ENCODE measurements around the gene SPTBN4.

The SPTBN4 gene

DNA sequence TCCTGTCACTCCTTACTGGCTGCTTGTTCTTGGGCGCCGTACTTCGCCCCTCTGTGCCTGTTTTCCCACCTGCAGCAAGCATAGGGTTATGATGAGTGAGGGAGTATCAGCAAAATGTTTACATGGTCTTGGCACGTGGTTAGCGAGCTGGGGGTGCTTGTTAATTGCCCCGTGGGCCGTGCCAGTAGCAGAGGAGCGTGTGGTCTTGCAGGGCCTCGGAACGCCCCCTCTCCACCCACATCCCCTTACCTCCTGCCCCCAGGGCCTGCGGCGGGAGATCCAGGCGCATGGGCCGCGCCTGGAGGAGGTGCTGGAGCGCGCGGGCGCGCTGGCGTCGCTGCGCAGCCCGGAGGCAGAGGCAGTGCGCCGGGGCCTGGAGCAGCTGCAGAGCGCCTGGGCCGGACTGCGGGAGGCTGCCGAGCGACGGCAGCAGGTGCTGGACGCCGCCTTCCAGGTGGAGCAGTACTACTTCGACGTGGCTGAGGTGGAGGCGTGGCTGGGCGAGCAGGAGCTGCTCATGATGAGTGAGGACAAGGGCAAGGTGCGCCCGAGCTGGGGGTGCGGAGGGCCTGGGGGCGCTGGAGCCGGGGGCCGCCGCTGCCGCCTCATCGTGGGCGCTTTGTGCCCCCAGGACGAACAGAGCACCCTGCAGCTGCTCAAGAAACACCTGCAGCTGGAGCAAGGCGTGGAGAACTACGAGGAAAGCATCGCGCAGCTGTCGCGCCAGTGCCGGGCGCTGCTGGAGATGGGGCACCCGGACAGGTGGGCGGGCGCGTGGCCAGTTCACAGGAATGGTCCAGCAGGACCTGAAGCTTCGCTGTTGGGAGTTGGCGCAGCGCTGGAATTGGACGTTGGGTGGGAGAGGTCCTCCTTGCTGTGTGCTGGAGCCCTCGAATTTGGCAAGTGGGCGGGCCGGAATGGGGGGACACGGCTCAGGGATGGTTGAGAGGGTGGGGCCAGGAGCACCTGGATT lies 87.4 kb downstream of the SPTBN4 start:
- Histone ChIP-seq H3K4me3 (replicated peaks; ENCODE audit: insufficient read depth, low read length) (no peak overlapping the region), H3K27ac (replicated peaks) (no peak overlapping the region), H3K27me3 (ENCODE audit: insufficient read depth, poor library complexity, severe bottlenecking) (peaks cover 21% of the 10 kb centered on the region)
- no peak for TF ChIP-seq POLR2AphosphoS5 (IDR thresholded peaks at IDR 0.05; ENCODE audit: low read depth)
- no peak for TF ChIP-seq GABPA (IDR thresholded peaks at IDR 0.05; ENCODE audit: low read depth)
- TF ChIP-seq, protein P1, sequence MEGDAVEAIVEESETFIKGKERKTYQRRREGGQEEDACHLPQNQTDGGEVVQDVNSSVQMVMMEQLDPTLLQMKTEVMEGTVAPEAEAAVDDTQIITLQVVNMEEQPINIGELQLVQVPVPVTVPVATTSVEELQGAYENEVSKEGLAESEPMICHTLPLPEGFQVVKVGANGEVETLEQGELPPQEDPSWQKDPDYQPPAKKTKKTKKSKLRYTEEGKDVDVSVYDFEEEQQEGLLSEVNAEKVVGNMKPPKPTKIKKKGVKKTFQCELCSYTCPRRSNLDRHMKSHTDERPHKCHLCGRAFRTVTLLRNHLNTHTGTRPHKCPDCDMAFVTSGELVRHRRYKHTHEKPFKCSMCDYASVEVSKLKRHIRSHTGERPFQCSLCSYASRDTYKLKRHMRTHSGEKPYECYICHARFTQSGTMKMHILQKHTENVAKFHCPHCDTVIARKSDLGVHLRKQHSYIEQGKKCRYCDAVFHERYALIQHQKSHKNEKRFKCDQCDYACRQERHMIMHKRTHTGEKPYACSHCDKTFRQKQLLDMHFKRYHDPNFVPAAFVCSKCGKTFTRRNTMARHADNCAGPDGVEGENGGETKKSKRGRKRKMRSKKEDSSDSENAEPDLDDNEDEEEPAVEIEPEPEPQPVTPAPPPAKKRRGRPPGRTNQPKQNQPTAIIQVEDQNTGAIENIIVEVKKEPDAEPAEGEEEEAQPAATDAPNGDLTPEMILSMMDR (IDR thresholded peaks at IDR 0.05; ENCODE audit: insufficient read depth, low read length), result no peak
- TF ChIP-seq, protein P2, sequence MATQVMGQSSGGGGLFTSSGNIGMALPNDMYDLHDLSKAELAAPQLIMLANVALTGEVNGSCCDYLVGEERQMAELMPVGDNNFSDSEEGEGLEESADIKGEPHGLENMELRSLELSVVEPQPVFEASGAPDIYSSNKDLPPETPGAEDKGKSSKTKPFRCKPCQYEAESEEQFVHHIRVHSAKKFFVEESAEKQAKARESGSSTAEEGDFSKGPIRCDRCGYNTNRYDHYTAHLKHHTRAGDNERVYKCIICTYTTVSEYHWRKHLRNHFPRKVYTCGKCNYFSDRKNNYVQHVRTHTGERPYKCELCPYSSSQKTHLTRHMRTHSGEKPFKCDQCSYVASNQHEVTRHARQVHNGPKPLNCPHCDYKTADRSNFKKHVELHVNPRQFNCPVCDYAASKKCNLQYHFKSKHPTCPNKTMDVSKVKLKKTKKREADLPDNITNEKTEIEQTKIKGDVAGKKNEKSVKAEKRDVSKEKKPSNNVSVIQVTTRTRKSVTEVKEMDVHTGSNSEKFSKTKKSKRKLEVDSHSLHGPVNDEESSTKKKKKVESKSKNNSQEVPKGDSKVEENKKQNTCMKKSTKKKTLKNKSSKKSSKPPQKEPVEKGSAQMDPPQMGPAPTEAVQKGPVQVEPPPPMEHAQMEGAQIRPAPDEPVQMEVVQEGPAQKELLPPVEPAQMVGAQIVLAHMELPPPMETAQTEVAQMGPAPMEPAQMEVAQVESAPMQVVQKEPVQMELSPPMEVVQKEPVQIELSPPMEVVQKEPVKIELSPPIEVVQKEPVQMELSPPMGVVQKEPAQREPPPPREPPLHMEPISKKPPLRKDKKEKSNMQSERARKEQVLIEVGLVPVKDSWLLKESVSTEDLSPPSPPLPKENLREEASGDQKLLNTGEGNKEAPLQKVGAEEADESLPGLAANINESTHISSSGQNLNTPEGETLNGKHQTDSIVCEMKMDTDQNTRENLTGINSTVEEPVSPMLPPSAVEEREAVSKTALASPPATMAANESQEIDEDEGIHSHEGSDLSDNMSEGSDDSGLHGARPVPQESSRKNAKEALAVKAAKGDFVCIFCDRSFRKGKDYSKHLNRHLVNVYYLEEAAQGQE (IDR thresholded peaks at IDR 0.05; ENCODE audit: insufficient replicate concordance, low read depth), result no peak
- TF ChIP-seq SPI1 (IDR thresholded peaks at IDR 0.05; ENCODE audit: borderline replicate concordance, low read depth), result no peak
- DNase-seq (ENCODE audit: low read depth in 1 of 2, low spot score in 1 of 2), result no peak

- Histone ChIP-seq H3K27ac (replicated peaks) (no peak overlapping the region), H3K27me3 (ENCODE audit: insufficient read depth, poor library complexity, severe bottlenecking) (peaks cover 18% of the 10 kb centered on the region), H3K4me3 (replicated peaks; ENCODE audit: insufficient read depth, low read length) (no peak overlapping the region)
- DNase-seq (ENCODE audit: low read depth in 1 of 2, low spot score in 1 of 2), result no peak
- TF ChIP-seq, protein P2 (IDR thresholded peaks at IDR 0.05; ENCODE audit: insufficient replicate concordance, low read depth), result no peak
- no peak for TF ChIP-seq GABPA (IDR thresholded peaks at IDR 0.05; ENCODE audit: low read depth)
- TF ChIP-seq, protein P1 (IDR thresholded peaks at IDR 0.05; ENCODE audit: insufficient read depth, low read length), result no peak
- no peak for TF ChIP-seq POLR2AphosphoS5 (IDR thresholded peaks at IDR 0.05; ENCODE audit: low read depth)
- TF ChIP-seq SPI1 (IDR thresholded peaks at IDR 0.05; ENCODE audit: borderline replicate concordance, low read depth), result no peak
Measured at GRCh38 chr19:40555978-40556689, 89.3 kb downstream of the SPTBN4 start.

DNA sequence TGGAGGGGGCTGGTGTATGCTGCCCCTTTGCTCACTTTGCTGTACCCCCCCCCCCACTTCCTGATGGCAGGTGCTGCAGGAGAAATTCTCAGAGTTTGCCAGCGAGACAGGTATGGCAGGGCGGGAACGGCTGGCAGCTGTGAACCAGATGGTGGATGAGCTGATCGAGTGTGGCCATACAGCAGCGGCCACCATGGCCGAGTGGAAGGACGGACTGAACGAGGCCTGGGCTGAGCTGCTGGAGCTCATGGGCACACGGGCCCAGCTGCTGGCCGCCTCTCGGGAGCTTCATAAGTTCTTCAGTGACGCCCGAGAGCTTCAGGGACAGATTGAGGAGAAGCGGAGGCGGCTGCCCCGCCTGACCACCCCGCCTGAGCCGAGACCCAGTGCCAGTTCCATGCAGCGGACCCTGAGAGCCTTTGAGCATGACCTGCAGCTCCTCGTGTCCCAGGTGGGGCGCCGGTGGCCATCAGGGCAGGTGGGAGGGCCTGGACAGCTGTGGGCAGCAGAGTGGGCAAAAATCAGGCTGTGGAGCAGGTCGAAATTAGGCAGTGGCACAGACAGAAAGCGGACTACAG lies 90.2 kb downstream of the SPTBN4 start:
- Histone ChIP-seq H3K4me3 (replicated peaks; ENCODE audit: insufficient read depth, low read length) (no peak overlapping the region), H3K27ac (replicated peaks) (no peak overlapping the region), H3K27me3 (ENCODE audit: insufficient read depth, poor library complexity, severe bottlenecking) (peaks cover 18% of the 10 kb centered on the region)
- TF ChIP-seq GABPA (IDR thresholded peaks at IDR 0.05; ENCODE audit: low read depth), result no peak
- TF ChIP-seq POLR2AphosphoS5 (IDR thresholded peaks at IDR 0.05; ENCODE audit: low read depth), result no peak
- TF ChIP-seq, protein P1 (IDR thresholded peaks at IDR 0.05; ENCODE audit: insufficient read depth, low read length), result no peak
- TF ChIP-seq SPI1 (IDR thresholded peaks at IDR 0.05; ENCODE audit: borderline replicate concordance, low read depth), result no peak
- no peak for DNase-seq (ENCODE audit: low read depth in 1 of 2, low spot score in 1 of 2)
